MM.1S (cell line): ENCODE measurements around the gene PPME1.

Source experiments
- EZH2 ChIP-seq: fragments of 300-600 bp; sonication (generic); optimal IDR thresholded peaks from 2 replicates; pipeline ENCODE3; 2017; ENCODE audit warnings: low read depth, mild to moderate bottlenecking, antibody characterized with exemption, low read length, mixed read lengths
- TF ChIP-seq, protein P1 (sequence below): fragments of 300-600 bp; sonication (generic); IDR thresholded peaks from 2 replicates; pipeline ENCODE4 v1.5.1; 2016; ENCODE audit warnings: antibody characterized with exemption, low read length, mixed read lengths

DNA sequence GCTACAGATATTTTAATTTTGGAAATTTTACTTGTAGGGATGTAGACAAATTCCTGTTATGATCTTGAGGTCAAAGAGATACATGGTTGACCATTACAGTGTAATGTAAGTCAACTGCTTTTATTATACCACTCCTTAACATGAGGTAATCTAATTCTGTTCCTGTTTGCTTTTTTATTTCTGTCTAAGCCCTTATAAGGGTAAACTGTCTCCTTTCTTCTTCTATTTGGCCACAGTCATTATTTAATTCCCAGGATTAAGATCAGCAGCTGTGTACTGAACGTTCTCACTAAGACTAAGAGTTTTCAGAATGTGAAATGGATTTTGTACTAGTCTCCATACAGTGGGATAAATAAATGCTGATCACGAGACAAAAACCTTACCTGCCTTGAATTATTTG, 33.1 kb upstream of the PPME1 start:
- TF ChIP-seq, protein P1, sequence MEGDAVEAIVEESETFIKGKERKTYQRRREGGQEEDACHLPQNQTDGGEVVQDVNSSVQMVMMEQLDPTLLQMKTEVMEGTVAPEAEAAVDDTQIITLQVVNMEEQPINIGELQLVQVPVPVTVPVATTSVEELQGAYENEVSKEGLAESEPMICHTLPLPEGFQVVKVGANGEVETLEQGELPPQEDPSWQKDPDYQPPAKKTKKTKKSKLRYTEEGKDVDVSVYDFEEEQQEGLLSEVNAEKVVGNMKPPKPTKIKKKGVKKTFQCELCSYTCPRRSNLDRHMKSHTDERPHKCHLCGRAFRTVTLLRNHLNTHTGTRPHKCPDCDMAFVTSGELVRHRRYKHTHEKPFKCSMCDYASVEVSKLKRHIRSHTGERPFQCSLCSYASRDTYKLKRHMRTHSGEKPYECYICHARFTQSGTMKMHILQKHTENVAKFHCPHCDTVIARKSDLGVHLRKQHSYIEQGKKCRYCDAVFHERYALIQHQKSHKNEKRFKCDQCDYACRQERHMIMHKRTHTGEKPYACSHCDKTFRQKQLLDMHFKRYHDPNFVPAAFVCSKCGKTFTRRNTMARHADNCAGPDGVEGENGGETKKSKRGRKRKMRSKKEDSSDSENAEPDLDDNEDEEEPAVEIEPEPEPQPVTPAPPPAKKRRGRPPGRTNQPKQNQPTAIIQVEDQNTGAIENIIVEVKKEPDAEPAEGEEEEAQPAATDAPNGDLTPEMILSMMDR = no peak
- no peak for TF ChIP-seq EZH2
